8988T (cell line): ENCODE data around the gene PHIP.
"Not testable (repeated sequence)": the region's sequence is repeated elsewhere in the genome, so short reads cannot be mapped to it uniquely, and the experiment has no call there.

ENCODE experiments used
- DNase-seq: peaks from one replicate; pipeline ENCODE4 v3.0.0; 2011

Gene PHIP

GRCh38 chr6:78911218-78911940 lies 166.7 kb downstream of the PHIP start:
- DNase-seq: no peak

GRCh38 chr6:78910591-78911171 lies 167.4 kb downstream of the PHIP start:
- DNase-seq: no peak

GRCh38 chr6:78910010-78910409 lies 168.0 kb downstream of the PHIP start:
- DNase-seq: no peak

- DNase-seq: no peak
These were observed 168.7 kb downstream of the PHIP start for GRCh38 chr6:78909391-78909790.

- no peak for DNase-seq
These were observed 169.4 kb downstream of the PHIP start for GRCh38 chr6:78908621-78909020.

- DNase-seq: no peak
These were observed 181.8 kb downstream of the PHIP start for GRCh38 chr6:78896227-78896626.

GRCh38 chr6:78889901-78890300 lies 188.2 kb downstream of the PHIP start:
- DNase-seq: not testable (repeated sequence)
